Liver (tissue), 9 donors: ENCODE results near the gene MOCS3. TPM values are rescaled to one million over a fixed set of nuclear protein-coding genes. Genes with fewer than 3 reads are reported as not detected.

Source experiments
- DNase-seq: peaks from one replicate; pipeline ENCODE4 v3.0.0-alpha.2; 2017; ENCODE audit warnings: low spot score
- H3K27ac ChIP-seq, 2 donors: one replicate each; pipeline ENCODE4 v1.7.0; 2013; ENCODE audit warnings: inconsistent platforms in 2 of 2, low read length in 2 of 2, control low read depth in 1 of 2, low read depth in 1 of 2, mild to moderate bottlenecking in 1 of 2
- H3K27me3 ChIP-seq, 4 donors: one replicate each; pipeline versions ENCODE4 v1.6.1 to v1.7.0; 2013; ENCODE audit warnings: low read length in 3 of 4, inconsistent platforms in 1 of 4, mild to moderate bottlenecking in 1 of 4, moderate library complexity in 1 of 4; ENCODE audit not compliant: control insufficient read depth in 4 of 4, insufficient read depth in 4 of 4
- H3K36me3 ChIP-seq, 4 donors: one replicate each; pipeline versions ENCODE4 v1.6.1 to v1.7.0; 2013; ENCODE audit warnings: low read length in 3 of 4, mild to moderate bottlenecking in 3 of 4, low read depth in 1 of 4, moderate library complexity in 1 of 4; ENCODE audit not compliant: control insufficient read depth in 4 of 4, insufficient read depth in 3 of 4
- H3K4me1 ChIP-seq, 4 donors: one replicate each; pipeline versions ENCODE4 v1.6.1 to v1.7.0; 2013; ENCODE audit warnings: low read length in 3 of 4, mild to moderate bottlenecking in 3 of 4, moderate library complexity in 1 of 4; ENCODE audit not compliant: control insufficient read depth in 4 of 4, insufficient read depth in 4 of 4
- H3K4me3 ChIP-seq, 3 donors: one replicate each; pipeline versions ENCODE4 v1.6.1 to v1.7.0; 2013; ENCODE audit warnings: low read length in 3 of 3, control low read depth in 1 of 3, low read depth in 1 of 3, mild to moderate bottlenecking in 1 of 3
- H3K9ac ChIP-seq, 2 donors: one replicate each; pipeline ENCODE4 v1.7.0; 2013; ENCODE audit warnings: low read length in 2 of 2, mild to moderate bottlenecking in 2 of 2, moderate library complexity in 2 of 2, control low read depth in 1 of 2, low read depth in 1 of 2
- H3K9me3 ChIP-seq, 4 donors: one replicate each; pipeline versions ENCODE4 v1.6.1 to v1.7.0; 2013; ENCODE audit warnings: low read length in 3 of 4; ENCODE audit not compliant: control insufficient read depth in 4 of 4
- ATF3 ChIP-seq: IDR thresholded peaks from 2 replicates; pipeline ENCODE4 v1.6.1; 2016; ENCODE audit warnings: antibody characterized with exemption
- EGR1 ChIP-seq, 2 donors: IDR thresholded peaks; 2 replicates each; pipeline ENCODE4 v1.6.1; 2016 to 2018; ENCODE audit warnings: antibody characterized with exemption in 2 of 2, low read depth in 2 of 2
- FOXA2 ChIP-seq: IDR thresholded peaks from 2 replicates; pipeline ENCODE4 v1.6.1; 2016; ENCODE audit warnings: antibody characterized with exemption
- GABPA ChIP-seq, 2 donors: IDR thresholded peaks in 1 of 2; conservative IDR thresholded peaks in 1 of 2; 2 replicates each; pipeline ENCODE4 v1.6.1; 2016; ENCODE audit warnings: antibody characterized with exemption in 2 of 2, mild to moderate bottlenecking in 1 of 2, moderate library complexity in 1 of 2
- HNF4A ChIP-seq, 2 donors: conservative IDR thresholded peaks; 2 replicates each; pipeline ENCODE4 v1.6.1; 2016; ENCODE audit warnings: antibody characterized with exemption in 2 of 2, mild to moderate bottlenecking in 2 of 2
- HNF4G ChIP-seq: IDR thresholded peaks from 2 replicates; pipeline ENCODE4 v1.6.1; 2016; ENCODE audit warnings: antibody characterized with exemption
- MAX ChIP-seq: IDR thresholded peaks from 2 replicates; pipeline ENCODE4 v1.6.1; 2016; ENCODE audit warnings: antibody characterized with exemption
- NR2F2 ChIP-seq: IDR thresholded peaks from 2 replicates; pipeline ENCODE4 v1.6.1; 2016; ENCODE audit warnings: antibody characterized with exemption
- RAD21 ChIP-seq, 2 donors: IDR thresholded peaks; 2 replicates each; pipeline ENCODE4 v1.6.1; 2016; ENCODE audit warnings: antibody characterized with exemption in 2 of 2, mild to moderate bottlenecking in 2 of 2
- REST ChIP-seq: IDR thresholded peaks from 2 replicates; pipeline ENCODE4 v1.6.1; 2016; ENCODE audit warnings: antibody characterized with exemption, mild to moderate bottlenecking
- RXRA ChIP-seq, 2 donors: IDR thresholded peaks; 2 replicates each; pipeline ENCODE4 v1.6.1; 2017 to 2018; ENCODE audit warnings: antibody characterized with exemption in 2 of 2, mild to moderate bottlenecking in 1 of 2
- SP1 ChIP-seq: IDR thresholded peaks from 2 replicates; pipeline ENCODE4 v1.6.1; 2018; ENCODE audit warnings: antibody characterized with exemption, mild to moderate bottlenecking
- TAF1 ChIP-seq: conservative IDR thresholded peaks from 2 replicates; pipeline ENCODE4 v1.6.1; 2016; ENCODE audit warnings: antibody characterized with exemption, mild to moderate bottlenecking
- YY1 ChIP-seq: IDR thresholded peaks from 2 replicates; pipeline ENCODE4 v1.6.1; 2016; ENCODE audit warnings: antibody characterized with exemption, mild to moderate bottlenecking
- ZBTB33 ChIP-seq: IDR thresholded peaks from 2 replicates; pipeline ENCODE4 v1.6.1; 2016; ENCODE audit warnings: antibody characterized with exemption
- WGBS: extraction: QIAGEN DNeasy Blood & Tissue Kit; methylation state at CpG from one replicate; pipeline ENCODE4 v1.1.7; 2013; 5-methylcytosine and 5-hydroxymethylcytosine counted together
- polyA plus RNA-seq, 2 donors: library from polyadenylated mRNA; stranded (reverse) in 1 of 2; unstranded in 1 of 2; fragments of 200-250 nt in 1 of 2; fragments of >200 nt in 1 of 2; fragmentation: Nextera tagmentation in 1 of 2; extraction: Ambion mirVana in 1 of 2; gene quantifications; one replicate each; pipeline versions ENCODE4 v1.2.1 to v1.2.3, GENCODE V29; 2013 to 2015
- total RNA-seq, 2 donors: library from RNA; depleted of rRNA; stranded (reverse); fragments of >200 nt; gene quantifications; one replicate each; pipeline ENCODE4 v1.2.3, GENCODE V29; 2014
- donor health status: healthy.
- donor health status: healthy.
- donor health status: healthy.
- donor health status: healthy.
- donor health status: healthy.

The MOCS3 gene
- total and polyA plus RNA-seq, 4 donors = 1.7 to 4.3 (median 3.2) TPM

- H3K27ac ChIP-seq = peak overlapping the region in 1 of 2 donors; percentile 7
- DNase-seq = no peak
Measured at GRCh38 chr20:50919567-50919966, 39.1 kb upstream of the MOCS3 start.

GRCh38 chr20:50920997-50921396 is 37.6 kb upstream of the MOCS3 start:
- TF ChIP-seq HNF4A (conservative IDR thresholded peaks at IDR 0.05) = no peak
- H3K27me3 ChIP-seq = no peaks in the 10 kb centered on the region
- H3K27ac ChIP-seq = no peak overlapping the region
- no peak for DNase-seq
- no peak overlapping the region for H3K4me3 ChIP-seq
- H3K9ac ChIP-seq = no peak overlapping the region
- peaks cover 11 to 34% (median 17%) of the 10 kb centered on the region in 4 donors for H3K4me1 ChIP-seq
- H3K9me3 ChIP-seq = no peaks in the 10 kb centered on the region
- H3K36me3 ChIP-seq = peaks cover 0 to 2% (median 0%) of the 10 kb centered on the region in 4 donors

More at GRCh38 chr20:50919567-50919966, 39.1 kb upstream of the MOCS3 start:
- H3K4me1 ChIP-seq = peaks cover 6 to 30% (median 14%) of the 10 kb centered on the region in 4 donors
- H3K4me3 ChIP-seq = no peak overlapping the region
- no peak for TF ChIP-seq HNF4A (conservative IDR thresholded peaks at IDR 0.05)
- TF ChIP-seq RAD21 (IDR thresholded peaks at IDR 0.05) = no peak
- no peak for TF ChIP-seq MAX
- no peak for TF ChIP-seq YY1
- no peak for TF ChIP-seq SP1
- no peak for TF ChIP-seq FOXA2
- no peak for TF ChIP-seq RXRA (IDR thresholded peaks at IDR 0.05)
- TF ChIP-seq GABPA (IDR thresholded peaks at IDR 0.05 in 1 of 2, conservative IDR thresholded peaks at IDR 0.05 in 1 of 2) = no peak
- TF ChIP-seq EGR1 (IDR thresholded peaks at IDR 0.05; ENCODE audit: low read depth in 2 of 2) = no peak
- H3K27me3 ChIP-seq = no peaks in the 10 kb centered on the region
- H3K36me3 ChIP-seq = no peaks in the 10 kb centered on the region
- H3K9ac ChIP-seq = no peak overlapping the region
- H3K9me3 ChIP-seq = no peaks in the 10 kb centered on the region
- WGBS = 77% methylated on average over 6 of the region's 6 CpGs

GRCh38 chr20:50921803-50922501 is 36.7 kb upstream of the MOCS3 start:
- Histone ChIP-seq H3K9me3 (no peaks in the 10 kb centered on the region), H3K27me3 (no peaks in the 10 kb centered on the region), H3K9ac (no peak overlapping the region), H3K36me3 (peaks cover 0 to 2% (median 0%) of the 10 kb centered on the region in 4 donors), H3K4me1 (peaks cover 10 to 28% (median 14%) of the 10 kb centered on the region in 4 donors), H3K27ac (no peak overlapping the region), H3K4me3 (no peak overlapping the region)
- WGBS = 86% methylated on average over 8 of the region's 8 CpGs
- DNase-seq = no peak
- no peak for TF ChIP-seq HNF4G
- no peak for TF ChIP-seq RXRA (IDR thresholded peaks at IDR 0.05)
- TF ChIP-seq REST = no peak
- no peak for TF ChIP-seq HNF4A (conservative IDR thresholded peaks at IDR 0.05)
- no peak for TF ChIP-seq TAF1
- TF ChIP-seq ATF3 = no peak
- TF ChIP-seq SP1 = no peak
- TF ChIP-seq ZBTB33 = no peak
- TF ChIP-seq GABPA (IDR thresholded peaks at IDR 0.05 in 1 of 2, conservative IDR thresholded peaks at IDR 0.05 in 1 of 2) = no peak
- TF ChIP-seq RAD21 (IDR thresholded peaks at IDR 0.05) = no peak
- TF ChIP-seq NR2F2 = no peak
- TF ChIP-seq YY1 = no peak
- TF ChIP-seq FOXA2 = no peak
